ENCODE measurements around the gene C9orf85. TPM values are rescaled to one million over a fixed set of nuclear protein-coding genes. Genes with fewer than 3 reads are reported as not detected.
"Not testable (repeated sequence)": the region's sequence is repeated elsewhere in the genome, so short reads cannot be mapped to it uniquely, and the experiment has no call there.

The C9orf85 gene
- total RNA-seq, 1 donor, result 11.2 TPM

GRCh38 chr9:71955300-71955915, 44.0 kb downstream of the C9orf85 start:
- no peak overlapping the region for H2AFZ ChIP-seq (ENCODE audit: low read length)
- H3K27me3 ChIP-seq (ENCODE audit: insufficient read depth, low read length), result no peaks in the 10 kb centered on the region
- no peaks in the 10 kb centered on the region for H3K4me1 ChIP-seq (ENCODE audit: insufficient read depth, low read length)
- H3K36me3 ChIP-seq (ENCODE audit: insufficient read depth, low read length), result peaks cover 7% of the 10 kb centered on the region
- no peak overlapping the region for H3K4me2 ChIP-seq (ENCODE audit: insufficient read depth, low read length)
- no peaks in the 10 kb centered on the region for H3K79me2 ChIP-seq (ENCODE audit: insufficient read depth, low read length)
- no peak overlapping the region for H3K27ac ChIP-seq (ENCODE audit: low read depth, low read length)
- no peak for DNase-seq (ENCODE audit: insufficient read length, low spot score, missing footprints)
- no peak for TF ChIP-seq CTCF (IDR thresholded peaks at IDR 0.05; ENCODE audit: extremely low read depth, low read depth, low read length)
- no peaks in the 10 kb centered on the region for H3K9me3 ChIP-seq (ENCODE audit: low read depth, low read length)
- H3K4me3 ChIP-seq (ENCODE audit: insufficient read depth, low read length), result no peak overlapping the region
- H4K20me1 ChIP-seq (ENCODE audit: insufficient read depth, low read length), result no peaks in the 10 kb centered on the region

- no peak overlapping the region for H3K4me2 ChIP-seq (ENCODE audit: insufficient read depth, low read length)
- no peaks in the 10 kb centered on the region for H4K20me1 ChIP-seq (ENCODE audit: insufficient read depth, low read length)
- H3K36me3 ChIP-seq (ENCODE audit: insufficient read depth, low read length), result no peaks in the 10 kb centered on the region
- H3K9me3 ChIP-seq (ENCODE audit: low read depth, low read length), result no peaks in the 10 kb centered on the region
- H3K4me3 ChIP-seq (ENCODE audit: insufficient read depth, low read length), result no peak overlapping the region
- peaks cover 3% of the 10 kb centered on the region for H3K79me2 ChIP-seq (ENCODE audit: insufficient read depth, low read length)
- no peak for DNase-seq (ENCODE audit: insufficient read length, low spot score, missing footprints)
- no peak overlapping the region for H2AFZ ChIP-seq (ENCODE audit: low read length)
- H3K4me1 ChIP-seq (ENCODE audit: insufficient read depth, low read length), result no peaks in the 10 kb centered on the region
- TF ChIP-seq CTCF (IDR thresholded peaks at IDR 0.05; ENCODE audit: extremely low read depth, low read depth, low read length), result no peak
- H3K27ac ChIP-seq (ENCODE audit: low read depth, low read length), result no peak overlapping the region
- no peaks in the 10 kb centered on the region for H3K27me3 ChIP-seq (ENCODE audit: insufficient read depth, low read length)
Measured at GRCh38 chr9:71962328-71962727, 50.9 kb downstream of the C9orf85 start.

GRCh38 chr9:71963471-71963996, 52.1 kb downstream of the C9orf85 start:
- not testable (repeated sequence) for H3K27ac ChIP-seq (ENCODE audit: low read depth, low read length); H2AFZ ChIP-seq (ENCODE audit: low read length); DNase-seq (ENCODE audit: insufficient read length, low spot score, missing footprints); H4K20me1 ChIP-seq (ENCODE audit: insufficient read depth, low read length); H3K4me1 ChIP-seq (ENCODE audit: insufficient read depth, low read length); H3K27me3 ChIP-seq (ENCODE audit: insufficient read depth, low read length); H3K79me2 ChIP-seq (ENCODE audit: insufficient read depth, low read length); H3K4me2 ChIP-seq (ENCODE audit: insufficient read depth, low read length); H3K9me3 ChIP-seq (ENCODE audit: low read depth, low read length); H3K4me3 ChIP-seq (ENCODE audit: insufficient read depth, low read length); H3K36me3 ChIP-seq (ENCODE audit: insufficient read depth, low read length)

- Histone ChIP-seq H4K20me1 (ENCODE audit: insufficient read depth, low read length) (no peaks in the 10 kb centered on the region), H3K79me2 (ENCODE audit: insufficient read depth, low read length) (peaks cover 8% of the 10 kb centered on the region), H3K9me3 (ENCODE audit: low read depth, low read length) (peaks cover 5% of the 10 kb centered on the region), H3K36me3 (ENCODE audit: insufficient read depth, low read length) (no peaks in the 10 kb centered on the region), H3K27me3 (ENCODE audit: insufficient read depth, low read length) (no peaks in the 10 kb centered on the region), H3K4me3 (ENCODE audit: insufficient read depth, low read length) (no peak overlapping the region), H2AFZ (ENCODE audit: low read length) (no peak overlapping the region), H3K4me2 (ENCODE audit: insufficient read depth, low read length) (no peak overlapping the region), H3K27ac (ENCODE audit: low read depth, low read length) (no peak overlapping the region), H3K4me1 (ENCODE audit: insufficient read depth, low read length) (no peaks in the 10 kb centered on the region)
- DNase-seq (ENCODE audit: insufficient read length, low spot score, missing footprints), result no peak
- TF ChIP-seq CTCF (IDR thresholded peaks at IDR 0.05; ENCODE audit: extremely low read depth, low read depth, low read length), result no peak
Measured at GRCh38 chr9:71965403-71965802, 54.0 kb downstream of the C9orf85 start.
